DMS114 treated with DMSO at 0.1 percent for 48 hours (cell line): Measurements from ENCODE around the gene KCNC3.

ENCODE experiments used
- DNase-seq: peaks from one replicate; lab custom pipeline; 2025; ENCODE audit not compliant: unreplicated experiment; lab: John Stamatoyannopoulos, UW

Gene KCNC3

DNA sequence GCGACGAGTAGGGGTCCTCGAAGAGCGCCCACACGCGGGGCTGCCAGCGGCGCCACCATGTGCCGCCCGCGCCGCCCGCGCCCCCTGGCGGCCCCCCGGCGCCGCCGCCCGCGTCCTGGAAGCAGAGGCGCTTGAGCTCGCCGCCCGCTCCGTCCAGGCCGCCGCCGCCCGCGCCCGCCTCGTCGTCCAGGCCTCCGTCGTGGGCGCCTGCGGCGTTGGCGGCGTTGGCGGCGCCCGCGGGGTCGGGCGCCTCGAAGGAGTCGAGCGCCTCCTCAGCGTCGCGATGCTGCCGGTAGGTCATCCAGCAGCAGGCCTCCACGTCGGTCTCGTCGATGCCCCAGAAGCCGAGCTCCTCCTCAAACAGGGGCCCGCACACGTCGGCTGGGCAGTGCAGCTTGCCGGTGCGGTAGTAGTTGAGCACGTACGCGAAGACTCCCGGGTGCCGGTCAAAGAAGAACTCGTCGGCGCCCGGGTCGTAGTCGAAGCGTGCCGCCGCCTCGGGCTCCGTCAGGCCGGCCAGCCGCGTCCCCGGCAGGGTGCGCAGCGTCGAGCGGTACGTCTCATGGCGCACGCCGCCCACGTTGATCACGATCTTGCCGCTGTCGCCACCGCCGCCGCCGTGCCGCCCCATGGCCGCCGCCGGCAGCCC is 829 bp downstream of the KCNC3 start:
- DNase-seq, result no peak

DNA sequence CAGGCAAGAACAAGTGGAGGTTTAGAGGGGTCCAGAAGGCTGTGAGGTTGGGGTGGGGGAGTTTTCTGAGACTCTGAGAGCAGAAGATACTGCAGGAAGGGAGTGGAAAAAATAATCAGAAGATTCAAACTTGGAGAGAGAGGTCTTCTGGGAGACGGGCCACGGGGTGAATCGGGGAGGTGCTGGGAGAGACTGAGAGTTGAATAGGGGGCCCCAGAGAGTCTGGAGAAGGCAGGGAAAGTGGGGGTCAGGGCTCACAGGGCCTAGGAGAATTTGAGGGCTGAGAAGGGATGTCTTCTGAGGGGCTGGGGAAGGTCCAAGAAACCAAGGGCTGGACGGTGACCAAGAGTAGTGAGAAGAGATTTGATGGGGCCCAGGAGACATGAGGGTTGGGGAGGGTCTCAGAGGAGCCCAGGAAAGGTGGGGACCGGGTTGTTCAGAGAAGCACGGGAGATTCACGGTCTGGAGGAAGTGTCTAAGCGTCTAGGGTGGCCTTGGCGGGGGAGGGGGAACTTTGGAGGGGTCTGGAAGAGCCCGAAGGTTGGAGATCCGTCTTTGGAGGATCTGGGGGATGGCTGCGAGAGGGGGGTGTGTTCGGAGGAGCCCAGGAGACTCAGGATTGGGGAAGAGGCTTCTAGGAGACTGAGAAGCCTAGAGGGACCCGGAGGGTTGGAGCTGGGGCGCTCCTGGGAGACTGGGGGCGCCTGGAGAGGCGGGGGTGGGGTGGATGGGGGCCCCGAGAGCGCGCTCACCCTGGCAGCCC is 1.5 kb downstream of the KCNC3 start:
- no peak for DNase-seq

DNA sequence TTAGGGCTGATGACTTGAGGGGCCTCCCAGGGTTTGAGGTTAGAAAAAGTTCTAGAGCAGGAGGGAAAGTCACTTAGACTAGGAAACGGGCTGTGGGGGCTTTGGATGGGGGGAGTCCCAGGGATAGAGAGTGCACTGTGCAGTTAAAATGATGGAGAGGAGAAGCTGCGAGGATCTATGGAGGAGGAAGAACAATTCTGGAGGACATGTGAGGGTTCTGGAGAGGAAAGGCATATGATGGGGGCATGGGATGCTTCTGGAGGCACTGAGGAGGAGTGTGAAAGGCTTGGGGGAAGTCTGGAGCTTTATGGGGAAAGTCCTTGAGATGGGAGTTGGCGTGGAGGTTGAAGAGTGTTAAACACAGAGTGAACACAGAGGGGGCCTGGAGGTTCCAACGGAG is 2.2 kb downstream of the KCNC3 start:
- no peak for DNase-seq

DNA sequence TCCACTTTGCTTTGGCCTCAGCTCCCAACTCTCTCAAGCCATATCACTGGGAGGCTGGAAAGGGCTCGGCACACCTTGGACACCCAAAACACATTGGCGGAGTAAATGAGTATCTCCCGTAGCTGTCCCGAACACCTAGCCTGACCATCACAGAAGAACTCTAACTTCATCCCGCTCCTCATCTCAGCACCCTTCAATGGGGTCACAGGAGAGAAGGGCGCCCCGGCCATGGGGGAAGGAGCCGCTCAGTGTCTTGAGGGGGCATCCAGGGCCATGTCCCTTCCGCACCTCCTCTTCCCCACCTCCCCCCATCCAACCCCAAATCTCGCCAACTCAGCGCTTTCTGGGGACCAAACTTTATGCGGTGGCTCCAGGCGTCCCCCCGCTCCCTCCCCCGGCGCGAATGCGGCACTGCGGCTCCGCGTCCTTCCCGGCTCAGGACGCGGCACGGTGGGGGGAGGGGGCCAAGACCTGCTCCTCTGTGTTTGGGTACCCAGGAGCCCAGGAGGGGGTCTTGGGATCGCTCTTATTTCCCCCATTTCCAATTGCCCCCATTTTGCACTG is 3.0 kb downstream of the KCNC3 start:
- no peak for DNase-seq

DNA sequence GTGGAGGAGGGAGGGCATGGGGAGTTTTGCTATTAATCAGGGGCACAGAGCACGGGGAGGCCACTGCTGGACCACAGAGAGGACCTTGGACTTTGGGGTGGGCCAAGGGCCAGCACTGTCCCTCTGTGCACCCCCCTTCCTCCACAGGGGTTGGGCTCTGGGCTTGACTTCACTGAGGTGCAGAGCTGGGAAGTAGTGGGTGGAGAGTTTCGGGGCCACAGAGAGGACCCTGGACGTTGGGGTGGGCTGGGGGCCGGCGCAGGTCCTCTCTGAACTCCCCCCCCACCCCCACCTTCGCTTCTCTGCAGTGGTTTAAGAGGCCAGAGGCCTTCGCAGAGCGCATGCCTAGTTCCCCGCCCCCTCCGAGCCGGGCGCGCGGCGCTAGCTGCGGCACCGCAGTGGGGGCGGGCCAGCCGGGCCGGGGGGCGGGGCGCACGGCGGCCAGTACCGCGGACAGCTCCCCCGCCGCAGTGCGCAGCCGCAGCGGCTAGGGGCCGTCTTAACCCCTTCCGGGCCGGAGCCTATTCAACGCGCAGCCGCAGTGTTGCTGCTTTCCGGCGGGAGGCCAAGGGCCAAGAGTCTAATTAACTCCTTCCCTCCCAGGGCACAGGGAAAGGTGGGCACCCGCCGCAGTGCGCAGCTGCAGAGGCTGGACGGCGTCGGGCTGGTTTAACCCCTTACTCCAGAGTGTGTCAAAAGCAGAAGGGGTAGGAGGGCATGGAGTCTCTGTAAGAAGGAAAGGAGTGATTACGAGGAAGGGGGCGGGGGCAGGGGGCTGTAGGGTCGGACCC is 3.7 kb downstream of the KCNC3 start:
- DNase-seq, result peak; percentile 37

DNA sequence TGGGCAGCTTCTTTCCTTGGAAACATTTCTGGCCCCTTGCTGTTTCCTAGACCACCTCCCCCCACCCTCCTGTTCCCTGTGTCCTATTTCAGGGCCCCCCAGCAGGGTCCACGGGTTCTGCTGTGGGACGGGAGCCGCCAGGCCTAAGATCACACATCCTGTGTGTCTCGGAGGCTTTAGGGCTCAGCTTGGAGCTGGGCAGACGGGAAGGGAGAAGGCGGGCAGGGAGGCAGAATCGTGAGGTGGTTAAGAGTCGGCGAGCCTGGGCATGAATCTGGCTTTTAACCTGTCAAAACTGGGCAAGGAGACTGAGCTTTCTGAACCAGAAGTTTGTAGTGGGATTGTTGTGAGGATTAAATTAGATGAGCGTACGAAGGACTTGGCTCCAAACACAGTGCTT is 4.8 kb downstream of the KCNC3 start:
- no peak for DNase-seq

DNA sequence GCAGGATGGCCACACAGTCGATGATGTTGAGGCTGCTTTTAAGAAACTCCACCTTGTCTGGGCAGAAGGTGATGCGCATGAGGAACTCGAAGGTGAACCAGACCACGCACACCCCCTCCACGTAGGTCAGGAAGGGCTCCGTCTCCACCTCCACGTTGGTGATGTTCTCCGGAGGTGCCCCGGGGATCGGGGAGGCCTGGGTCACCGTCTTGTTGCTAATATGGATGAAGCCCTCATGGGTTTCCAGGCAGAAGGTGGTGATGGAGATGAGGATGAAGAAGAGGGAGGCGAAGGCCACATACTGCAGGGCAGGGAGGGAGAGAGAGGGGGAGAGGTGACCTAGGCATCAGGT is 5.4 kb downstream of the KCNC3 start:
- no peak for DNase-seq

DNA sequence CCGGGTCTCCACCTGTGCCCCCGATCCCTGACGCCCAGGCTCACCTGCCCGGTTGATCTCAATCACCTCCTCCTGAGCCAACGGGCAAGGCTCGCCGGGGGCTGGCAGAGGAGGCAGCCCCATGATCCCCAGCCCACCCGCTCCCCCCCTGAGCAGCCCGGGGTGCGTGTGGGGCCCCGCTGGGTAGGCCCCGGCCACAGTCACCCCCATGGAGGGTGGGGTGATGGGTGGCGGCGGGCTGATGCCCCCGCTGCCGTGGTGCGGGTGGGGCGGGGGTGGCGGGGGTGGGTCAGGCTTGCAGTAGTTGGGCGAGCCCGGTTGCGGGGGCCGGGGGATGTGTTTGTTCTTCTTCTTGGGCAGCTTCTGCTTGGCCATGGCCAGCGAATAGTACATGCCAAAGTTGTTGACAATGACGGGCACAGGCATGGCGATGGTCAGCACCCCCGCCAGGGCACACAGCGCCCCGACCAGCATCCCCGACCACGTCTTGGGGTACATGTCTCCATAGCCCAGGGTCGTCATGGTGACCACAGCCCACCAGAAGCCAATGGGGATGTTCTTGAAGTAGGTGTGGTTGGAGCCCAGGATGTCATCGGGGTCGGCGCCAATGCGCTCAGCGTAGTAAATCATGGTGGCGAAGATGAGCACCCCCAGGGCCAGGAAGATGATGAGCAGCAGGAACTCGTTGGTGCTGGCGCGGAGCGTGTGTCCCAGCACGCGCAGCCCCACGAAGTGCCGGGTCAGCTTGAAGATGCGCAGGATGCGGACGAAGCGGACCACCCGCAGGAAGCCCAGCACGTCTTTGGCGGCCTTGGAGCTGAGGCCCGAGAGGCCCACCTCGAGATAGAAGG is 6.0 kb downstream of the KCNC3 start:
- DNase-seq, result no peak

DNA sequence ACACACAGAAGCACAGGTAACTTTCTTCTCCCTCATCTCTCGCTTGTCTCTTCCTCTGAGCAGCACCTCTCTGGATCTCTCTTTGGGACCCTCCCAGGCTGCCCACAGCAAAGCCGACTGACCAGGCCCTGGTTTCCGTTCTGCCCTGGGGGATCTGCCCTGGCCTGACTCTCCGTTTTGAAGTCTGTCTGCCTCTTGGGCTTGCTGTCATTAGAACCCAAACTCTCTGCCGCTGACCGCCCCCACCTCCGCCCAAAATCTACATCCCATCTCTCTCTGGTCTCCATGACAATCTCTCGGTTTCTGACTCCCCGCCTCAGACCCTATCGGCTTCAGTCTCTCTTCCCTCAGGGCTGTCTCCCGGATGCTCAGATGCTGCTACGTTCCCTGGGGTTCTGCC is 6.9 kb downstream of the KCNC3 start:
- no peak for DNase-seq

DNA sequence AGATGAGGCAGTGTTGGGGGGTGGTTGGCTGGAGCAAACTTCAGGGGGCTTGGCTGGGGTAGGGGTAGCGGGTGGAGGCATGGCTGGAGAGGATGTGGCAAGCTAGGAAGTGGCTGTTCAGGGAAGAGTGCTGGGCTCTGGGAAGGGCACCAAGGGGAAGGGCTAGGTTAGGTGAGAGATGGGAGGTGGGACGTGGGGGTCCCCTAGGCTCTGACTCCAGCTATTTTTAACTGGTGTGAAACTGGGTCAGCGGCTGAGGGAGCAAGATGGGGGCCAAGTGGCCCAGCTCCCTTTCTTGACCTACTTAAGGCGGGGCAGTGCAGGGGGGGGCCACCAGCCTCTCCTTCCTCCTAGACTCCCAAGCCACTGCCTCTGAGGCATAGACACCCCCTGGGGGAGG is 7.3 kb downstream of the KCNC3 start:
- DNase-seq, result no peak

DNA sequence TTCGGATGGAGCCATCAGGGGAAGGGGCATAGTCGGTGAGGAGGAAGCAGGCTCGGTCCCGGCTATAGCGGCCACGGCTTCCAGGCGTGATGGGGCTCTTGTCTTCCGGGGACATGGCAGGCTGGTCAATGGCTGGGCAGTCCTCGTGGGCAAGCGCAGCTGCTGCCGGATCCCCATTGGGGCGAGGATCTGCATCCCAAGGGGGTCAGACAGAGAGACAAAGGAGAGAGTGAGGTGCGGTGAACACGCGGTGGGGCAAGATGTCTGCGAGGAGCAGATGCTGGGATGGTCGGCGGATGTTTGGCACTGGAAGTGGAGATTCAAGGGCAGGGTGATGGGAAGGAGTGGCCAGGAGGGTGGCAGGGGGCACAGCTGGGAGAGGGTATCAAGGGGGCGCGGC is 8.6 kb downstream of the KCNC3 start:
- DNase-seq, result no peak

DNA sequence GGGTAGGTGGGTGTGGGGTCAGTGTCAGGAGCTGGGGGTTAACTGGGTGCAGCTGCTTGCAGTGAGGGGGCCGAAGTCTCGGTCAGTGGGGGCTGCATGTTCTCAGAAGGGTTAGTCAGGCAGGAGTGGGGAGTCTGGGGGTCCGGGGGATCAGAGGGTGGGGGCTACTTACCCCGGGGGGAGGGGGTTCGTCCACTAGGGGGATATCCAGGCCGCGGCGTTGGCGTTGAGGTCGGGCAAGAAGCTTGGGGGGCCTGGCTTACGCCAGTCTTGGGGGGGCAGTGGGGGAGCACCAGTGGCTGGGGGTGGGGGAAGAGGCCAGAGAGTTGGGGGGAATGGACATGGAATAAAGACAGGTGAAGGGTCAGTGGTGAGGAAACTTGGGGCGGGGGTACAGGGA is 9.1 kb downstream of the KCNC3 start:
- DNase-seq, result no peak

DNA sequence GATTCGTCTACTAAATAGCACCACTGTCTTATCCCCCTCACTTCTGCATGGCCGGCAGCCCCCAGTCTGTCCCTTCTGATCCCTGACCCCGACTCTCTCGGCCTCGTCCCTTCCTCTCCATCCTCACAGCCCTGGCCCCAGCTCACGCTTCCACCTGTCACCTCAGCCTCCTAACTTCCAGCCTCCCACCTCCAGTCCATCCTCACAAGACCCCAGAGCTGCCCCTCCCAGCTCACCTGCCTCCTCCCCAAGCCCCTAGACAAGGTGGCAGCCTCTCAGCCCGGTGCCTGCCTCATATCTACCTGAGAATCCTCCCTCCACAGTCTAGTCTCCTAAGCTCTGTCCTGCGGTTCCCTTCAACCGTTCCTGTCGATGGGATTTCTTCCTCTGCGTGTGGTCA is 10.0 kb downstream of the KCNC3 start:
- DNase-seq, result no peak

DNA sequence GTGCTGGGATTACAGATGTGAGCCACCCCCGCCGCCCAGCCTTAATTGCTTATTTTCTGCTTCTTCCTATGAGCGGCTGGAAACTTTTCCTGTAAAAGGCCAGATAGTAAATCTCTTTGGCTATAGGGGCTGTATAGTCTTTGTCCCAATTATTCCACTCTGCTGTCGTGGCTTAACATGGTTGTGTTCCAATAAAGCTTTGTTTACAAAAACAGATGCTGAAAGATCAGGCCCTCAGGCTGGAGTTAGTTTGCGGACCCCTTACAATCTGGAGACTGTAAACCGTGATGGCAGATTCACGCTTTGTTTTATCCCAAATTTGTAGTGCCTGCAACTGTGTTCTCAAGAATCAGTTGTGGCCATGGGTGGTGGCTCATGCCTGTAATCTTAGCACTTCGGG is 10.7 kb downstream of the KCNC3 start:
- DNase-seq, result no peak

DNA sequence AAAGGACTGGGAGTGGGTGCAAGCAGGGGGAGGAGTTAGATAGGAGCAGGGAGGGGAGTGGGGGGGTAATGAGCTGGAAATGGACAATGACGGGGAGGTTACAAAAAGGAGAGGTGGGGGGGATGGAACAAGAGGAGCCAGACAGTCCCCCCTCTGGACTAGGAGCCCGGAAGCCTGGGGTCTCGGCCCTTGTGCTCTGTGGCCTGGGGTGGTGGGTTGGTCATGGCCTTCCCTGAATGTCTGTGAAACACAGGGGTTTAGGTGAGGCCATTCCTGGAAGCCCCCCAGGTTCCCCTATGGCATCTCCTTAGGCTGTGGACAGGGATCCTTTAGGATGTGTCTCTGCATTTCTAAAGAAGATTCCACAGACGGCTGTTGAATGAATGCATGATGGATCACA is 12.1 kb downstream of the KCNC3 start:
- DNase-seq, result no peak

DNA sequence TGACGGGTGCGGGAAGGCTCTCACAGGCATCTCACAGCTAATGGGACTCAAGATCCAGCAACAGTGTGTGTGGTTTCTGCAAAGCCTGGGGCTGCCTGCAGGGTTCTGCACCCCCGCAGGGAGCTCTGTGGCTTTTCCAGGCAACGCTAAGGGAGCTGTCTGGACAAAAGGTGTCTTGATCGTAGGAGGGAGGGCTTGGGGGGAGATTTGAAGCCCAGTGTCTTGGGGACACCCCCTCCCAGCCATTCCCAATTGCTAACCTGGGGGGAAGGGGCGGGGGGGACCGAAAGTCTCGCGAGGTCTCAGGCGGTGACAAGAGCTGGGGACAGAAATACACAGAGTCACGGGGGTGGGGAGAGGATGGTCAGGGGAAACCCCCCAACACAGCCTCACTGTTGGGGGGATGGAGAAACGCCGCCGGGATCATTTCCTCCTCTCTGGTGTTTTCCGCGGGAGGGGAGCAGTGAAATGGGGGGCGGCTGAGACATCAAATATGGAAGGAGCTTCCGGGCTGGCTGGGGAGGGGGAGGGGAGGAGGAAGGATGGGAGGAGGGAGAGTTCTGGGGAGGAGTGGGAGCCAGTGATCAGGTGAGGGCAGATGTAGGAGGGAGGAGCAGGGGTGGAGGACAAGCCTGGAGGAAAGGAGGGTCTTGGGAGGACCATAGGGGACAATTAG is 13.3 kb downstream of the KCNC3 start:
- peak; percentile 43 for DNase-seq

DNA sequence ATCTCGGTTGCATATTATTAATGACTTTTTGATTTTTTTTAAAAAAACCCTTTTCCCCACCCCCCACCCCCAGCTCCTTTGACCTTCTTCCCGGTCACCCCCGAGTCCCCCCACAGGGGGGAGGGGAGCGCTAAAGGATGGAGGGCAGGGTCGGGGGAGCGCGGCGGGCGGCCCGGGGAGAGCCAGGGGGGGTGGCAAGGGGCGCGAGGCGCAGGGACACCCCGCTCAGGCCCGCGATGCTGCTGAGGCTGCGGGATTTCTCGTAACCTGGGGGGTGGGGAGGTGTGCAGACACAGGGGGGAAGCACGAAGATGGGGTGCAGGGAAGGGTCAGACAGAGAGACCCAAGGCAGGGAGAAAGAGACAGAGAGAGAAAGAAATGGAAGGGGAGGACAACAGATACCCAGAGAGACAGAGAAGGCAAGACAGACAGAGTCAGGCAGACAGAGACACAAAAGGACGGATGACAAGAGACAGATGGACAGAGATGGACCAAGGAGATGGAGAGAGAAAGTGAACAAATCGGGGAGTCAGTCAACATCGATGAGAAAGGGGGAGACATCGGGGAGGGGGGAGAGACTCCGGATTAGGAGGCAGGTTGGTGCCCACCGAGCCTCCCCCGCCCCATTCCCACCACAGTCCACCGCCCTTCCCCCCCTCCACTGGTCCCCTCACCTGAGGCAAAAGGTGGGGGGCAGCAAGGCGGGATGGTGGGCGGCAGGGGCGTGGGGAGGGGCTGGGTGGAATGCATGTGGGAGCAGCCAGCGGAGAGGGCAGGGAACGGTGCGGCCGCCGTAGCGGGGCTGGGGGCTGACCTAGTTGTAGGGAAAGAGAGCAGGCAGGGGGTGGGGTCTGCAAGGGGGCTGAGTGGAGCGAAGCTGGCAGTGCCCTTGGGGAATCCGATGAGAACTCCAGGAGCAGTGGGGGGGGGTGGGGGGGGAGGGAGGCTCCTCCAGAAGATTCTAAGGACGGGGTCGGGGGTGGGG is 14.2 kb downstream of the KCNC3 start:
- no peak for DNase-seq

DNA sequence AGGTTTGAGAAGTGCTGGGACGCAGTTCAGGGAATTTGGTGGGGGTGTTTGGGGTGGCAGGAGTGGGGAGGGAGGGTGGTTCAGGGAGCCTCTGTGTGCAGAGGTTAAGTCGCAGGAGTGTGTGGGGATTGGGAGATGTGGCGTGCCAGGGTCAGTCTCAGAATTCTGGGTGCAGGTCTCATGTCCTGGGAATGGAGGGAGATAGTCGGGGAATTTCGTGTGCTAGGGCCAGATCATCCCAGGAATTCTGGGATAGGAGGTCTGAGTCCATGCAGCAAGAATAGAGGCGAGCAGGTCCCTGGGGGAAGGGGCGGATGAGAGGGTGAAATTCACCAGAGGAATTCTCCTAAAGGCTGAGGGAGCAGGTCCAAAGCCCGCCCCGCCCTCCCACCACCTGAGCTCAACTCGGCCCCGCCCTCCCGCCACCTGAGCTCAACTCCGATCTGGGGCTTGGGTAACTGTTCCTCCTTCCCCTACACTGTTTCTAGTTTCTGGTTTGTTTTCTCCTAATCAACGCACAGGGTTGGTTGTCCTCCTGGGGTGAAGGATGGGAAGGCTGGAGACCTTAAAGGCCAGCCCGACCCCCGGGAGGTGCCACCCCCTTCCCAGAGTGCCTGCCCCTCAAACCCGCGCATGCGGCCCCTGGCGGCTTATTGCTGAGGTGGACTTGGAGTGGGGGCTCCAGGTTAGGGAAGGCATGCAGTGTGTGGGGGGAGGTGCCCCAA is 15.2 kb downstream of the KCNC3 start:
- no peak for DNase-seq
